ENCODE measurements around the gene TFF2. TPM values are rescaled to one million over a fixed set of nuclear protein-coding genes. Genes with fewer than 3 reads are reported as not detected.
A peak's percentile ranks its signal among the peaks of the same experiment; 100 is the strongest.

TFF2 gene
- total RNA-seq, 4 donors from 2014 or later: 0.68 TPM; not detected in 3

DNA sequence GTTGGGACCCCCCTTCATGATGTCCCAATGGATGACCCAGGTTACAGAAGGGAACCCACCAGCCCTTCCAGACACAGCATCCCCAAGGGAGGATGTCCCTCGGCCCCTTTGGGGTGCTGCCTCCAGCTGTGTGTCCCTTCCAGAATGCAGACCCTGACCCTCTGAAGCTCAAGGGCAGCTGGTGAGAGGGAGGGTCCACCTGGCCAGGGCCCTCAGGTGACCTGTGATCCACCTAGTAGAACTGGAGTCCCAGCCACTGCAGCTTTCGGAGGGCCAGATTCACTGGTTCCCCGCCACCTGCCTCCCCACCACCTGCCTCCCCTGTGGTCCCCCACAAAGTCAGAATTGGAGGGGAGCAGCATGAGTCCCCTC is 25.2 kb upstream of the TFF2 start:
- peak overlapping the region; percentile 41 to 71 (median 62) for H3K27ac ChIP-seq
- WGBS, 2 donors (ENCODE audit: low coverage in 1 of 2): 55% methylated on average over 2 of the region's 3 CpGs; no CpG with 5 or more reads in 1 of the 2 donors
- in situ Hi-C loops (cut with MboI; ENCODE audit: low pct_ligation_motif_present in 1 of 4, low pct_unique_long_range_greater_than_20kb in 1 of 4, low sequenced_read_pairs in 3 of 4): no loop called here

DNA sequence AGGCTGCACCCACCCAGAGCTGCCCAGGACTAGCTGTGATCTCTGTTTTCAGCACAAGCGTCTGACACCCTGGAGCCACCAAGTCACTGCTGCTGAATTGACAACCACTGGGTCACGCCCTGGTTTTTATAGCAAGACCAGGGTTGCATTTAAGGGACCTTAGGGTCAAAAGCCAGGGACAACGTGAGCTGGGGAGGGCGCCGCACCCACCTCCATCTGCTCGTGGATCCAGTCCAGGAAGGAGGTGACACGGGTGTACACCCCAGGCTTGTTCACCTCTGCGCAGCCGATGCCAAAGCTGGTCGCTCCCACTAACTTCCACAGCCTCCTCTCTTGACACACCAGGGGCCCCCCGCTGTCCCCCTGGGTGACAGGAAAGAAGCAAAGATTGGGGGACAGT is 24.7 kb upstream of the TFF2 start:
- Histone ChIP-seq H3K9me3 (no peaks in the 10 kb centered on the region), H3K36me3 (no peaks in the 10 kb centered on the region), H3K4me1 (peaks cover 0 to 21% (median 16%) of the 10 kb centered on the region in 4 donors), H3K4me3 (peak overlapping the region in 1 of 4 donors; percentile 13), H3K27me3 (no peaks in the 10 kb centered on the region), H3K27ac (peak overlapping the region; percentile 41 to 71 (median 62))
- WGBS, 2 donors (ENCODE audit: low coverage in 1 of 2): 33% methylated on average over 10 of the region's 11 CpGs; no CpG with 5 or more reads in 1 of the 2 donors
- TF ChIP-seq POLR2AphosphoS5 (IDR thresholded peaks at IDR 0.05): peak in 2 of 3 donors; percentile 80 to 85
- TF ChIP-seq, protein P1, sequence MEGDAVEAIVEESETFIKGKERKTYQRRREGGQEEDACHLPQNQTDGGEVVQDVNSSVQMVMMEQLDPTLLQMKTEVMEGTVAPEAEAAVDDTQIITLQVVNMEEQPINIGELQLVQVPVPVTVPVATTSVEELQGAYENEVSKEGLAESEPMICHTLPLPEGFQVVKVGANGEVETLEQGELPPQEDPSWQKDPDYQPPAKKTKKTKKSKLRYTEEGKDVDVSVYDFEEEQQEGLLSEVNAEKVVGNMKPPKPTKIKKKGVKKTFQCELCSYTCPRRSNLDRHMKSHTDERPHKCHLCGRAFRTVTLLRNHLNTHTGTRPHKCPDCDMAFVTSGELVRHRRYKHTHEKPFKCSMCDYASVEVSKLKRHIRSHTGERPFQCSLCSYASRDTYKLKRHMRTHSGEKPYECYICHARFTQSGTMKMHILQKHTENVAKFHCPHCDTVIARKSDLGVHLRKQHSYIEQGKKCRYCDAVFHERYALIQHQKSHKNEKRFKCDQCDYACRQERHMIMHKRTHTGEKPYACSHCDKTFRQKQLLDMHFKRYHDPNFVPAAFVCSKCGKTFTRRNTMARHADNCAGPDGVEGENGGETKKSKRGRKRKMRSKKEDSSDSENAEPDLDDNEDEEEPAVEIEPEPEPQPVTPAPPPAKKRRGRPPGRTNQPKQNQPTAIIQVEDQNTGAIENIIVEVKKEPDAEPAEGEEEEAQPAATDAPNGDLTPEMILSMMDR (IDR thresholded peaks at IDR 0.05): no peak
- peak; percentile 35 for TF ChIP-seq EP300 (IDR thresholded peaks at IDR 0.05; ENCODE audit: low read depth)
- TF ChIP-seq POLR2A (IDR thresholded peaks at IDR 0.05): peak; percentile 78
- in situ Hi-C loops (cut with MboI; ENCODE audit: low pct_ligation_motif_present in 1 of 4, low pct_unique_long_range_greater_than_20kb in 1 of 4, low sequenced_read_pairs in 3 of 4) (no loop called here), intact Hi-C loops (cut with DNase I; ENCODE audit: low total_unique reads) (no loop called here)
- DNase-seq: peak; percentile 79

More for the DNA sequence above, 25.2 kb upstream of the TFF2 start:
- H3K27me3 ChIP-seq: no peaks in the 10 kb centered on the region
- no peaks in the 10 kb centered on the region for H3K36me3 ChIP-seq
- intact Hi-C loops (cut with DNase I; ENCODE audit: low total_unique reads): no loop called here
- H3K4me1 ChIP-seq: peaks cover 0 to 21% (median 16%) of the 10 kb centered on the region in 4 donors
- H3K4me3 ChIP-seq: peak overlapping the region in 1 of 4 donors; percentile 12
- no peak for TF ChIP-seq POLR2A (IDR thresholded peaks at IDR 0.05)
- TF ChIP-seq, protein P1 (IDR thresholded peaks at IDR 0.05): no peak
- no peak for TF ChIP-seq EP300 (IDR thresholded peaks at IDR 0.05; ENCODE audit: low read depth)
- DNase-seq: no peak
- H3K9me3 ChIP-seq: no peaks in the 10 kb centered on the region

DNA sequence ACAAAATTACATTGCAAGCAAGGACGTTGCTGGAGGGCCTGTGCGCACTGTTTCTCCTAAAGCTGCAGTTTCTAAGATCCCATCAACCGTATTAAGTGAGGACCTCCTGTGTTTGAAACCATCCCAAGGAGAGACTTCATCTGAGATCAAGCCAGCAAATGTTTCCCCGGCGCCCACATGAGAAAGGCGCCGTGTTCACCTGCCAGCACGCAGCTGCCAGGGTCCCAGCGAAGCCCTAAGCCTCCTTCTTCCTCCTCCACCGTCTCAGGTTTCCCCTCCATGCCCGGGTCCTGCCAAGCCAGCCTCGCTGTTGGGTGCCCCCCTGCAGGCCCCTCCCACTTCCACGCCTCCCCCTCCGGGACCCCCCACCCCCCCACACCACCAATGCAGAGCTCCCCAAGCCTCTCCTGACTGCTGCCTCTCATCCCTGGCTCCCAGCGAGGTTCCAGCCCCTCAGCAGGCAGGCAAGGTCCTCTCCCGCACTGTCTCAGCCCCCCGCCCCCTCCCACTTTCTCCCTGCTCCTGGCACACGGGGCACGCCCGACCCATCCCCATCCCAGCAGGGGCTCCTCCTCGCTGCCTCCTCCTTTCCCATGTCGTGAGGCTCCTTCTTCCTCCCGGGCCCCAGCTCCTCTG is 24.2 kb upstream of the TFF2 start:
- DNase-seq: no peak

DNA sequence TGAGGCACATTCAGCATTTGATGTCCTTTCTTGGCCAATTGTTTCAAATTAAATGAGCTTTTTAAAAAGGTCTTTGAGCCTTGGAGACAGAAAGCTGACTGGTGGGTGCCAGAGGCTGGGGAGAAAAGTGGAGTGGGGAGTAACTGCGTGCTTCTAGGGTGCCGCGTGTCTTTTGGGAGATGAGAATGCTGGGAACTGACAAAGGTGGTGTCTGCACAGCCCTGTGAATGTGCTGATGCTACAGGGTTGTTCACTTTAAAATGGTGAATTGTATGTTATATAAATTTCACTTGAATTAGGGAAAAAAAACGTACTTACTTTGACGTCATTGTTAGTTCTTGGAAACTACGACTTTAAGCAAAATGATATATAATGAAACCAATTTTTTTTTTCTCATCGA is 23.7 kb upstream of the TFF2 start:
- in situ Hi-C loops (cut with MboI; ENCODE audit: low pct_ligation_motif_present in 1 of 4, low pct_unique_long_range_greater_than_20kb in 1 of 4, low sequenced_read_pairs in 3 of 4): loop anchor here in 1 of 4 donors (5.0 kb wide), 1 partner anchor 52 kb away; no protein-coding TSS in a partner anchor
- H3K27me3 ChIP-seq: no peaks in the 10 kb centered on the region
- H3K27ac ChIP-seq: peak overlapping the region in 1 of 4 donors; percentile 71
- peaks cover 0 to 21% (median 16%) of the 10 kb centered on the region in 4 donors for H3K4me1 ChIP-seq
- DNase-seq: no peak
- intact Hi-C loops (cut with DNase I; ENCODE audit: low total_unique reads): no loop called here
- 70 to 77% methylated on average over 6 to 7 of the region's 7 CpGs for WGBS, 2 donors (ENCODE audit: low coverage in 1 of 2)
- H3K36me3 ChIP-seq: no peaks in the 10 kb centered on the region
- no peaks in the 10 kb centered on the region for H3K9me3 ChIP-seq
- no peak overlapping the region for H3K4me3 ChIP-seq
- TF ChIP-seq POLR2A (IDR thresholded peaks at IDR 0.05): no peak
- TF ChIP-seq, protein P1 (IDR thresholded peaks at IDR 0.05): no peak

More for the DNA sequence above, 24.2 kb upstream of the TFF2 start:
- WGBS, 2 donors (ENCODE audit: low coverage in 1 of 2): 55 to 70% methylated on average over 2 to 19 of the region's 23 CpGs
- in situ Hi-C loops (cut with MboI; ENCODE audit: low pct_ligation_motif_present in 1 of 4, low pct_unique_long_range_greater_than_20kb in 1 of 4, low sequenced_read_pairs in 3 of 4): loop anchor here in 1 of 4 donors (5.0 kb wide), 1 partner anchor 53 kb away; no protein-coding TSS in a partner anchor
- Histone ChIP-seq H3K36me3 (no peaks in the 10 kb centered on the region), H3K27me3 (no peaks in the 10 kb centered on the region), H3K4me3 (peak overlapping the region in 1 of 4 donors; percentile 13), H3K9me3 (no peaks in the 10 kb centered on the region), H3K4me1 (peaks cover 0 to 21% (median 16%) of the 10 kb centered on the region in 4 donors), H3K27ac (peak overlapping the region; percentile 41 to 71 (median 62))
- intact Hi-C loops (cut with DNase I; ENCODE audit: low total_unique reads): no loop called here
- TF ChIP-seq POLR2AphosphoS5 (IDR thresholded peaks at IDR 0.05): no peak
- TF ChIP-seq POLR2A (IDR thresholded peaks at IDR 0.05): no peak
- TF ChIP-seq, protein P1 (IDR thresholded peaks at IDR 0.05): no peak
- TF ChIP-seq EP300 (IDR thresholded peaks at IDR 0.05; ENCODE audit: low read depth): no peak

All from transverse colon (tissue), 4 donors.